Upper lobe of left lung (tissue), 6 donors: Measurements from ENCODE around the gene CDHR3. TPM values are rescaled to one million over a fixed set of nuclear protein-coding genes. Genes with fewer than 3 reads are reported as not detected.

Source experiments
- ATAC-seq, 2 donors: fragments of 200-7000 bp; cut with Tn5 transposase; one replicate each; pipeline ENCODE4 v1.9.1; 2022; ENCODE audit warnings: mild to moderate bottlenecking in 2 of 2, moderate library complexity in 2 of 2; ENCODE audit not compliant: low FRiP score in 2 of 2
- DNase-seq, 2 donors: peaks; one replicate each; pipeline ENCODE4 v3.0.0-alpha.2; 2019 to 2020
- H3K27ac ChIP-seq, 4 donors: fragments of 200-600 bp; sonication (generic); one replicate each; pipeline ENCODE4 v1.5.1; 2016 to 2019
- H3K27me3 ChIP-seq, 4 donors: fragments of 200-600 bp; sonication (generic); one replicate each; pipeline ENCODE4 v1.5.1; 2017 to 2019
- H3K36me3 ChIP-seq, 4 donors: fragments of 200-600 bp; sonication (generic); one replicate each; pipeline ENCODE4 v1.5.1; 2016 to 2019
- H3K4me1 ChIP-seq, 4 donors: fragments of 200-600 bp; sonication (generic); one replicate each; pipeline ENCODE4 v1.5.1; 2018 to 2019
- H3K4me3 ChIP-seq, 4 donors: fragments of 200-600 bp; sonication (generic); one replicate each; pipeline ENCODE4 v1.5.1; 2017 to 2019; ENCODE audit warnings: mild to moderate bottlenecking in 2 of 4, moderate library complexity in 1 of 4
- H3K9me3 ChIP-seq, 4 donors: fragments of 200-600 bp; sonication (generic); one replicate each; pipeline ENCODE4 v1.5.1; 2018 to 2019
- CTCF ChIP-seq, 6 experiments: fragments of 450-650 bp in 4 of 6; fragments of 200-600 bp in 2 of 6; sonication (generic) in 2 of 6; IDR thresholded peaks; one replicate each; pipeline ENCODE4 v1.5.1; 2016 to 2019; ENCODE audit warnings: antibody characterized with exemption in 6 of 6
- EP300 ChIP-seq, 4 donors: sonication (generic); formaldehyde crosslinking; IDR thresholded peaks; one replicate each; pipeline ENCODE4 v1.5.1; 2017; ENCODE audit warnings: antibody characterized with exemption in 4 of 4, control low read depth in 2 of 4
- POLR2A ChIP-seq, 4 donors: fragments of 450-650 bp; IDR thresholded peaks; one replicate each; pipeline ENCODE4 v1.5.1; 2016 to 2017; ENCODE audit warnings: antibody characterized with exemption in 4 of 4, mild to moderate bottlenecking in 2 of 4
- POLR2AphosphoS5 ChIP-seq, 2 donors: sonication (generic); formaldehyde crosslinking; IDR thresholded peaks; one replicate each; pipeline ENCODE4 v1.5.1; 2017; ENCODE audit warnings: antibody characterized with exemption in 2 of 2
- WGBS, 2 donors: methylation state at CpG; one replicate each; pipeline ENCODE4 v1.1.5; 2017 to 2018; 5-methylcytosine and 5-hydroxymethylcytosine counted together
- total RNA-seq, 6 donors: library from RNA; depleted of rRNA in 4 of 6; stranded (reverse); fragments of >200 nt in 4 of 6; gene quantifications; one replicate each; pipeline versions ENCODE4 v1.1.0 to v1.2.1, GENCODE V29; 2016 to 2021
- donor health status: DM: no; HTN: no; CAD: no; lungs with moderate emphysema.
- donor health status: DM: no; HTN: yes; CAD: no; lungs with severe emphysema.

Gene CDHR3
- total RNA-seq, 6 donors from 2014 or later: 2.6 to 148 (median 32.8) TPM

GRCh38 chr7:106038916-106039315, 75.9 kb downstream of the CDHR3 start:
- no peak for ATAC-seq
- Histone ChIP-seq H3K27me3 (no peaks in the 10 kb centered on the region), H3K4me1 (peaks cover 7 to 15% (median 12%) of the 10 kb centered on the region in 4 donors), H3K27ac (no peak overlapping the region), H3K9me3 (no peaks in the 10 kb centered on the region), H3K36me3 (no peaks in the 10 kb centered on the region), H3K4me3 (no peak overlapping the region)
- 83 to 86% methylated on average over 11 to 12 of the region's 12 CpGs for WGBS, 2 donors
- DNase-seq: no peak
- no peak for TF ChIP-seq POLR2A (IDR thresholded peaks at IDR 0.05)
- TF ChIP-seq CTCF (IDR thresholded peaks at IDR 0.05): no peak
- no peak for TF ChIP-seq EP300 (IDR thresholded peaks at IDR 0.05)
- TF ChIP-seq POLR2AphosphoS5 (IDR thresholded peaks at IDR 0.05): no peak

- 84 to 89% methylated on average over 11 to 13 of the region's 13 CpGs for WGBS, 2 donors
- ATAC-seq: no peak
Observed at GRCh38 chr7:106039486-106040060, 76.5 kb downstream of the CDHR3 start.

GRCh38 chr7:106041140-106041717, 78.2 kb downstream of the CDHR3 start:
- peak; percentile 49 to 60 for ATAC-seq
- peak in 1 of 2 donors; percentile 50 for DNase-seq
- Histone ChIP-seq H3K9me3 (no peaks in the 10 kb centered on the region), H3K4me3 (no peak overlapping the region), H3K27ac (no peak overlapping the region), H3K27me3 (no peaks in the 10 kb centered on the region), H3K4me1 (peaks cover 7 to 15% (median 12%) of the 10 kb centered on the region in 4 donors), H3K36me3 (no peaks in the 10 kb centered on the region)
- TF ChIP-seq CTCF (IDR thresholded peaks at IDR 0.05) (peak; percentile 63 to 81 (median 70)), POLR2A (IDR thresholded peaks at IDR 0.05) (no peak), EP300 (IDR thresholded peaks at IDR 0.05) (no peak), POLR2AphosphoS5 (IDR thresholded peaks at IDR 0.05) (no peak)
- 37 to 56% methylated on average over 3 to 6 of the region's 6 CpGs for WGBS, 2 donors

More at GRCh38 chr7:106039486-106040060, 76.5 kb downstream of the CDHR3 start:
- DNase-seq: no peak
- H3K27me3 ChIP-seq: no peaks in the 10 kb centered on the region
- no peak overlapping the region for H3K27ac ChIP-seq
- no peaks in the 10 kb centered on the region for H3K36me3 ChIP-seq
- TF ChIP-seq POLR2A (IDR thresholded peaks at IDR 0.05): no peak
- no peak for TF ChIP-seq POLR2AphosphoS5 (IDR thresholded peaks at IDR 0.05)
- no peak for TF ChIP-seq CTCF (IDR thresholded peaks at IDR 0.05)
- no peak for TF ChIP-seq EP300 (IDR thresholded peaks at IDR 0.05)
- H3K4me3 ChIP-seq: no peak overlapping the region
- no peaks in the 10 kb centered on the region for H3K9me3 ChIP-seq
- peaks cover 7 to 15% (median 12%) of the 10 kb centered on the region in 4 donors for H3K4me1 ChIP-seq

- TF ChIP-seq CTCF (IDR thresholded peaks at IDR 0.05) (no peak), POLR2A (IDR thresholded peaks at IDR 0.05) (no peak), POLR2AphosphoS5 (IDR thresholded peaks at IDR 0.05) (no peak), EP300 (IDR thresholded peaks at IDR 0.05) (no peak)
- H3K9me3 ChIP-seq: no peaks in the 10 kb centered on the region
- 85 to 89% methylated on average over 4 of the region's 4 CpGs for WGBS, 2 donors
- H3K27ac ChIP-seq: no peak overlapping the region
- H3K36me3 ChIP-seq: no peaks in the 10 kb centered on the region
- no peak overlapping the region for H3K4me3 ChIP-seq
- ATAC-seq: no peak
- no peak for DNase-seq
- peaks cover 7 to 15% (median 12%) of the 10 kb centered on the region in 4 donors for H3K4me1 ChIP-seq
- H3K27me3 ChIP-seq: no peaks in the 10 kb centered on the region
Observed at GRCh38 chr7:106042196-106042611, 79.1 kb downstream of the CDHR3 start.
